Tibial nerve (tissue), 4 donors: Measurements from ENCODE around the gene SRPK1. TPM values are rescaled to one million over a fixed set of nuclear protein-coding genes. Genes with fewer than 3 reads are reported as not detected.

ENCODE experiments used
- DNase-seq, 2 donors: peaks; one replicate each; pipeline ENCODE4 v3.0.0-alpha.2; 2019; ENCODE audit warnings: low spot score in 2 of 2
- H3K27ac ChIP-seq, 4 donors: fragments of 200-600 bp; sonication (generic) in 3 of 4; one replicate each; pipeline ENCODE4 v1.5.1; 2017 to 2019; ENCODE audit warnings: mild to moderate bottlenecking in 1 of 4
- H3K27me3 ChIP-seq, 2 donors: fragments of 200-600 bp; sonication (generic) in 1 of 2; one replicate each; pipeline versions ENCODE4 v1.5.1 to v1.6.0; 2017 to 2019
- H3K36me3 ChIP-seq, 3 donors: fragments of 200-600 bp; sonication (generic); one replicate each; pipeline ENCODE4 v1.5.1; 2018 to 2019
- H3K4me1 ChIP-seq, 4 donors: fragments of 200-600 bp; sonication (generic) in 3 of 4; one replicate each; pipeline ENCODE4 v1.5.1; 2017 to 2019
- H3K4me3 ChIP-seq, 4 donors: fragments of 200-600 bp; sonication (generic) in 3 of 4; one replicate each; pipeline ENCODE4 v1.5.1; 2017 to 2019; ENCODE audit warnings: mild to moderate bottlenecking in 1 of 4, moderate library complexity in 1 of 4
- H3K9me3 ChIP-seq, 4 donors: fragments of 200-600 bp; sonication (generic) in 3 of 4; one replicate each; pipeline ENCODE4 v1.5.1; 2017 to 2019
- CTCF ChIP-seq, 5 experiments: fragments of 200-600 bp in 3 of 5; fragments of 450-650 bp in 2 of 5; sonication (generic) in 3 of 5; IDR thresholded peaks; one replicate each; pipeline ENCODE4 v1.5.1; 2016 to 2019; ENCODE audit warnings: antibody characterized with exemption in 5 of 5, mild to moderate bottlenecking in 3 of 5, moderate library complexity in 2 of 5
- EP300 ChIP-seq, 2 donors: sonication (generic); formaldehyde crosslinking; IDR thresholded peaks; one replicate each; pipeline ENCODE4 v1.6.1; 2017; ENCODE audit warnings: antibody characterized with exemption in 2 of 2, mild to moderate bottlenecking in 1 of 2
- POLR2A ChIP-seq, 2 donors: fragments of 450-650 bp; IDR thresholded peaks; one replicate each; pipeline ENCODE4 v1.6.1; 2017; ENCODE audit warnings: antibody characterized with exemption in 2 of 2, mild to moderate bottlenecking in 2 of 2, moderate library complexity in 2 of 2
- WGBS, 2 donors: methylation state at CpG; one replicate each; pipeline ENCODE4 v1.1.5; 2018; 5-methylcytosine and 5-hydroxymethylcytosine counted together
- total RNA-seq, 4 donors: library from RNA; depleted of rRNA; stranded (reverse); fragments of >200 nt; gene quantifications; one replicate each; pipeline ENCODE4 v1.1.0, GENCODE V29; 2016

Gene SRPK1
- total RNA-seq, 4 donors from 2014 or later = 23.2 to 48.0 (median 40.2) TPM

GRCh38 chr6:35897486-35897885 lies 23.4 kb downstream of the SRPK1 start:
- H3K36me3 ChIP-seq = peaks cover 0 to 15% (median 0%) of the 10 kb centered on the region in 3 donors

GRCh38 chr6:35897036-35897435 lies 23.9 kb downstream of the SRPK1 start:
- Histone ChIP-seq H3K27ac (no peak overlapping the region), H3K27me3 (no peaks in the 10 kb centered on the region), H3K9me3 (no peaks in the 10 kb centered on the region), H3K4me1 (no peaks in the 10 kb centered on the region), H3K4me3 (no peak overlapping the region), H3K36me3 (peaks cover 0 to 15% (median 0%) of the 10 kb centered on the region in 3 donors)
- no peak for TF ChIP-seq EP300 (IDR thresholded peaks at IDR 0.05)
- no peak for TF ChIP-seq CTCF (IDR thresholded peaks at IDR 0.05)
- no peak for TF ChIP-seq POLR2A (IDR thresholded peaks at IDR 0.05)
- no peak for DNase-seq
- 91 to 96% methylated on average over 3 of the region's 3 CpGs for WGBS, 2 donors

More at GRCh38 chr6:35897486-35897885, 23.4 kb downstream of the SRPK1 start:
- no peak for TF ChIP-seq CTCF (IDR thresholded peaks at IDR 0.05)
- no peak for TF ChIP-seq POLR2A (IDR thresholded peaks at IDR 0.05)
- no peak for TF ChIP-seq EP300 (IDR thresholded peaks at IDR 0.05)
- no peak for DNase-seq
- 96% methylated on average over 4 of the region's 4 CpGs for WGBS, 2 donors
- Histone ChIP-seq H3K27ac (no peak overlapping the region), H3K4me1 (no peaks in the 10 kb centered on the region), H3K4me3 (no peak overlapping the region), H3K27me3 (no peaks in the 10 kb centered on the region), H3K9me3 (no peaks in the 10 kb centered on the region)

GRCh38 chr6:35896228-35896627 lies 24.7 kb downstream of the SRPK1 start:
- peaks cover 0 to 15% (median 0%) of the 10 kb centered on the region in 3 donors for H3K36me3 ChIP-seq
- H3K4me3 ChIP-seq = no peak overlapping the region
- no peaks in the 10 kb centered on the region for H3K9me3 ChIP-seq
- H3K27me3 ChIP-seq = no peaks in the 10 kb centered on the region
- no peak for DNase-seq
- TF ChIP-seq CTCF (IDR thresholded peaks at IDR 0.05) = no peak
- TF ChIP-seq EP300 (IDR thresholded peaks at IDR 0.05) = no peak
- H3K27ac ChIP-seq = no peak overlapping the region
- H3K4me1 ChIP-seq = no peaks in the 10 kb centered on the region
- 93 to 98% methylated on average over 1 of the region's 1 CpG for WGBS, 2 donors

GRCh38 chr6:35895560-35895959 lies 25.3 kb downstream of the SRPK1 start:
- no peaks in the 10 kb centered on the region for H3K4me1 ChIP-seq
- H3K27ac ChIP-seq = no peak overlapping the region

GRCh38 chr6:35894776-35895175 lies 26.1 kb downstream of the SRPK1 start:
- Histone ChIP-seq H3K9me3 (no peaks in the 10 kb centered on the region), H3K27me3 (no peaks in the 10 kb centered on the region), H3K4me3 (no peak overlapping the region), H3K4me1 (no peaks in the 10 kb centered on the region), H3K36me3 (peaks cover 0 to 8% (median 0%) of the 10 kb centered on the region in 3 donors), H3K27ac (no peak overlapping the region)
- DNase-seq = no peak
- TF ChIP-seq CTCF (IDR thresholded peaks at IDR 0.05) (no peak), EP300 (IDR thresholded peaks at IDR 0.05) (no peak), POLR2A (IDR thresholded peaks at IDR 0.05) (no peak)
- WGBS, 2 donors = 81 to 82% methylated on average over 2 of the region's 2 CpGs

More at GRCh38 chr6:35895560-35895959, 25.3 kb downstream of the SRPK1 start:
- no peak for TF ChIP-seq POLR2A (IDR thresholded peaks at IDR 0.05)
- TF ChIP-seq EP300 (IDR thresholded peaks at IDR 0.05) = no peak
- TF ChIP-seq CTCF (IDR thresholded peaks at IDR 0.05) = no peak
- H3K27me3 ChIP-seq = no peaks in the 10 kb centered on the region
- H3K4me3 ChIP-seq = no peak overlapping the region
- peaks cover 0 to 12% (median 0%) of the 10 kb centered on the region in 3 donors for H3K36me3 ChIP-seq
- DNase-seq = no peak
- no peaks in the 10 kb centered on the region for H3K9me3 ChIP-seq
- 89 to 91% methylated on average over 3 of the region's 3 CpGs for WGBS, 2 donors
